A673 (cell line): Measurements from ENCODE around the gene FA2H. TPM values are rescaled to one million over a fixed set of nuclear protein-coding genes. Genes with fewer than 3 reads are reported as not detected.

Source experiments
- BruUV-seq: library from RNA; stranded (reverse); fragments of 400-500 nt; replicated peaks from 2 replicates; lab custom pipeline; 2021; lab: Mats Ljungman, UMichigan
- CTCF ChIA-PET: fragments of 300-600 bp; sonication (Branson Sonifier 250); formaldehyde crosslinking; loops from one replicate; lab custom pipeline; 2022; ENCODE audit warnings: antibody characterized with exemption; lab: Charles Lee
- POLR2A ChIA-PET: fragments of 300-600 bp; sonication (Branson Sonifier 250); formaldehyde crosslinking; loops from one replicate; lab custom pipeline; 2022; ENCODE audit warnings: antibody characterized with exemption; ENCODE audit not compliant: low non-redundant PET; lab: Charles Lee
- DNase-seq: peaks from one replicate; pipeline ENCODE4 v3.0.0-alpha.2; 2015; ENCODE audit warnings: low spot score
- H3K27ac ChIP-seq: fragments of 200-600 bp; sonication (generic); 2 replicates; pipeline ENCODE4 v1.5.1; 2016; ENCODE audit warnings: mixed run types, low read depth, mild to moderate bottlenecking, mixed read lengths, antibody characterized with exemption, low read length; ENCODE audit not compliant: poor library complexity, severe bottlenecking
- H3K27me3 ChIP-seq: fragments of 200-600 bp; sonication (generic); replicated peaks from 2 replicates; pipeline ENCODE4 v1.6.1; 2017; ENCODE audit warnings: mixed run types, low read depth, mild to moderate bottlenecking, mixed read lengths, antibody characterized with exemption, low read length; ENCODE audit not compliant: insufficient read depth, poor library complexity
- H3K36me3 ChIP-seq: fragments of 200-600 bp; sonication (generic); 2 replicates; pipeline ENCODE4 v1.6.1; 2016; ENCODE audit warnings: mixed run types, mild to moderate bottlenecking, mixed read lengths, antibody characterized with exemption, low read length; ENCODE audit not compliant: insufficient read depth, poor library complexity, severe bottlenecking
- H3K4me1 ChIP-seq: fragments of 200-600 bp; sonication (generic); 2 replicates; pipeline ENCODE4 v1.6.1; 2017; ENCODE audit warnings: mixed run types, mild to moderate bottlenecking, mixed read lengths, antibody characterized with exemption, low read length; ENCODE audit not compliant: insufficient read depth, poor library complexity, severe bottlenecking
- H3K4me3 ChIP-seq: fragments of 200-600 bp; sonication (generic); 2 replicates; pipeline ENCODE4 v1.5.1; 2016; ENCODE audit warnings: low read depth, mixed run types, mild to moderate bottlenecking, mixed read lengths, low read length; ENCODE audit not compliant: poor library complexity, severe bottlenecking
- H3K9me3 ChIP-seq: fragments of 200-600 bp; sonication (generic); 2 replicates; pipeline ENCODE4 v1.6.1; 2016; ENCODE audit warnings: mixed run types, low read depth, mild to moderate bottlenecking, mixed read lengths, antibody characterized with exemption, low read length; ENCODE audit not compliant: poor library complexity, severe bottlenecking
- EZH2 ChIP-seq: fragments of 200-600 bp; sonication (generic); IDR thresholded peaks from 2 replicates; pipeline ENCODE4 v1.6.1; 2017; ENCODE audit warnings: borderline replicate concordance, low read depth, mild to moderate bottlenecking, mixed read lengths, antibody characterized with exemption, low read length; ENCODE audit not compliant: poor library complexity, severe bottlenecking
- intact Hi-C: fragments of 100-400 bp; cut with micrococcal nuclease; formaldehyde crosslinking; loops from one replicate; pipeline ENCODE4 v1.10.0; 2022; ENCODE audit not compliant: unreplicated experiment
- total RNA-seq: library from RNA; stranded (reverse); gene quantifications from 2 replicates; pipeline ENCODE4 v1.2.3, GENCODE V29; 2021
- TF ChIP-seq, protein P1 (sequence below): fragments of 300-800, 200-600 bp; sonication (generic); conservative IDR thresholded peaks from 2 replicates; pipeline ENCODE4 v1.5.1; 2017; ENCODE audit warnings: low read depth, mild to moderate bottlenecking, antibody characterized with exemption, low read length, moderate library complexity, mixed read lengths

FA2H gene
- total RNA-seq, 1 experiment from 2014 or later = not detected

DNA sequence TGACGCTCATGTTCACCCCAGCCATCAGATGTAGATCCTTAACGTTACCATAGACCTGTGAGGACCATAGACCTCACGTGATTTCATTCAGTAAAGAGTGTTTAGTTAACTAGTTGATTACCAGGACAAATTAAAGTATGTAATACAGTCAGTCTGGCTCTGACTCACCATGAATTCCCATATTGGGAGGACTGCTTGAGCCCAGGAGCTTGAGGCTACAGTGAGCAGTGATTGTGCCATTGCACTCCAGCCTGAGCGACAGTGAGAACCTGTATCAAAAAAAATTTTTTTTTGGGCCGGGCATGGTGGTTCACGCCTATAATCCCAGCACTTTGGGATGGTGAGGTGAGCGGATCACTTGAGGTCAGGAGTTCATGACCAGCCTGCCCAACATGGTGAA, 13.5 kb upstream of the FA2H start:
- ChIA-PET POLR2A (no interaction called here), CTCF (no interaction called here)
- no TSS peak for BruUV-seq
- Histone ChIP-seq H3K4me1 (no peaks in the 10 kb centered on the region), H3K27ac (no peak overlapping the region), H3K27me3 (no peaks in the 10 kb centered on the region), H3K9me3 (no peaks in the 10 kb centered on the region), H3K4me3 (no peak overlapping the region), H3K36me3 (no peaks in the 10 kb centered on the region)
- TF ChIP-seq EZH2 = no peak
- TF ChIP-seq, protein P1, sequence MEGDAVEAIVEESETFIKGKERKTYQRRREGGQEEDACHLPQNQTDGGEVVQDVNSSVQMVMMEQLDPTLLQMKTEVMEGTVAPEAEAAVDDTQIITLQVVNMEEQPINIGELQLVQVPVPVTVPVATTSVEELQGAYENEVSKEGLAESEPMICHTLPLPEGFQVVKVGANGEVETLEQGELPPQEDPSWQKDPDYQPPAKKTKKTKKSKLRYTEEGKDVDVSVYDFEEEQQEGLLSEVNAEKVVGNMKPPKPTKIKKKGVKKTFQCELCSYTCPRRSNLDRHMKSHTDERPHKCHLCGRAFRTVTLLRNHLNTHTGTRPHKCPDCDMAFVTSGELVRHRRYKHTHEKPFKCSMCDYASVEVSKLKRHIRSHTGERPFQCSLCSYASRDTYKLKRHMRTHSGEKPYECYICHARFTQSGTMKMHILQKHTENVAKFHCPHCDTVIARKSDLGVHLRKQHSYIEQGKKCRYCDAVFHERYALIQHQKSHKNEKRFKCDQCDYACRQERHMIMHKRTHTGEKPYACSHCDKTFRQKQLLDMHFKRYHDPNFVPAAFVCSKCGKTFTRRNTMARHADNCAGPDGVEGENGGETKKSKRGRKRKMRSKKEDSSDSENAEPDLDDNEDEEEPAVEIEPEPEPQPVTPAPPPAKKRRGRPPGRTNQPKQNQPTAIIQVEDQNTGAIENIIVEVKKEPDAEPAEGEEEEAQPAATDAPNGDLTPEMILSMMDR = no peak
- DNase-seq = no peak
- intact Hi-C loops = no loop called here

DNA sequence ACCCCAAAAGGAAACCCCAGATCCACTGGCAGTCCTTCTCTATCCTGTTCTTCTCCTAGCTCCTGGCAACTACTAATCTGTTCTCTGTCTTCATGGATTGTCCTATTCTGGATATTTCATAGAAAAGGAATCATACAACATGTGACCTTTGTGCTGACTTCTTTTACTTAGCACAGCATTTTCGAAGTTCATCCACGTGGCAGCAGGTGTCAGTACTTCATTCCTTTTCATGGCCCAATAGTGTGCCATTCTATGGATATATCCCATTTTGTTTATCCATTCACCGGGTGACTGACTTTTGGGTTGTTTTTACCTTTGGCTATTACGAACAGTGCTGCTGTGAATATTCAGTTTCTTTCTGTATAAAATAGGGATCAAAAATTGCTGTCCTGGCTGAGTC, 10.4 kb upstream of the FA2H start:
- intact Hi-C loops = no loop called here
- no peak overlapping the region for H3K4me3 ChIP-seq
- TF ChIP-seq, protein P1 = no peak
- TF ChIP-seq EZH2 = no peak
- no peak for DNase-seq
- BruUV-seq = no TSS peak
- no peaks in the 10 kb centered on the region for H3K4me1 ChIP-seq
- ChIA-PET POLR2A (no interaction called here), CTCF (no interaction called here)
- no peak overlapping the region for H3K27ac ChIP-seq
- H3K9me3 ChIP-seq = no peaks in the 10 kb centered on the region
- no peaks in the 10 kb centered on the region for H3K36me3 ChIP-seq
- peaks cover 5% of the 10 kb centered on the region for H3K27me3 ChIP-seq

DNA sequence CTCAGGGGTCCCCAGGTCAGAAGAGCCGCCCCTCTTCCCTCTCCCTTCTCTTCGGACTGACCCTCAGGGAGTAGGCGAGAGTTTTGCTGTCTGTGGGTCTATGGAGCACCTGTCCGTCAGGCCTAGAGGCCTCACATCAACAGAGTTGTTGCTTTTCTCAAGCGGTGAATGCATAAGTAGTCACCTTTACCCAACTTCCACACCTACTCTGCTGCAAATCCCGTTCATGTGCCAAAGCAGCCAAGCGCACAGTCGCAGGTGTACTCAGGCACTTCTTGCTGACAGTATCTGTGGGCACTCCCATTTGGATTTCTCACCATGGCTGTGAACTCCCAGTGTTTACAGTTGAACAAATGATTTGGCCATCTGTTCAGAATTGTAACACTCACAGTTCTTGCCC, 4.0 kb upstream of the FA2H start:
- peaks cover 8% of the 10 kb centered on the region for H3K4me1 ChIP-seq
- TF ChIP-seq, protein P1 = no peak
- TF ChIP-seq EZH2 = no peak
- no peaks in the 10 kb centered on the region for H3K36me3 ChIP-seq
- H3K9me3 ChIP-seq = no peaks in the 10 kb centered on the region
- no peak for DNase-seq
- CTCF ChIA-PET = no interaction called here
- H3K27me3 ChIP-seq = peaks cover 21% of the 10 kb centered on the region
- intact Hi-C loops = no loop called here
- no TSS peak for BruUV-seq
- POLR2A ChIA-PET = no interaction called here
- H3K27ac ChIP-seq = no peak overlapping the region
- no peak overlapping the region for H3K4me3 ChIP-seq
